Smooth muscle cell (in vitro differentiated cells): ENCODE measurements around the gene RALGDS. TPM values are rescaled to one million over a fixed set of nuclear protein-coding genes. Genes with fewer than 3 reads are reported as not detected.

ENCODE experiments used
- DNase-seq: peaks from one replicate; lab custom pipeline; 2025; ENCODE audit not compliant: unreplicated experiment; lab: John Stamatoyannopoulos, UW
- H2AFZ ChIP-seq: fragments of 200-600 bp; sonication (generic); 2 replicates; pipeline ENCODE4 v1.6.0; 2016; ENCODE audit warnings: antibody characterized with exemption, low read depth, mild to moderate bottlenecking
- H3F3A ChIP-seq: fragments of 200-600 bp; sonication (generic); 2 replicates; pipeline ENCODE4 v1.6.0; 2017; ENCODE audit warnings: antibody characterized with exemption, low read depth
- H3K27ac ChIP-seq: fragments of 200-600 bp; sonication (generic); 2 replicates; pipeline ENCODE4 v1.5.1; 2016; ENCODE audit warnings: low read depth, mild to moderate bottlenecking
- H3K27me3 ChIP-seq: fragments of 200-600 bp; sonication (generic); 2 replicates; pipeline ENCODE4 v1.6.1; 2016; ENCODE audit warnings: low read depth, mild to moderate bottlenecking
- H3K36me3 ChIP-seq: fragments of 200-600 bp; sonication (generic); 2 replicates; pipeline ENCODE4 v1.5.1; 2016; ENCODE audit warnings: low read depth
- H3K4me1 ChIP-seq: fragments of 200-600 bp; sonication (generic); 2 replicates; pipeline ENCODE4 v1.5.1; 2016; ENCODE audit warnings: low read depth
- H3K4me2 ChIP-seq: fragments of 200-600 bp; sonication (generic); 2 replicates; pipeline ENCODE4 v1.6.0; 2016; ENCODE audit warnings: mild to moderate bottlenecking
- H3K4me3 ChIP-seq: fragments of 200-600 bp; sonication (generic); 2 replicates; pipeline ENCODE4 v1.5.1; 2016; ENCODE audit warnings: mild to moderate bottlenecking
- H3K79me2 ChIP-seq: fragments of 200-600 bp; sonication (generic); 2 replicates; pipeline ENCODE4 v1.6.0; 2016; ENCODE audit warnings: low read depth, mild to moderate bottlenecking
- H3K9ac ChIP-seq: fragments of 200-600 bp; sonication (generic); 2 replicates; pipeline ENCODE4 v1.6.0; 2016; ENCODE audit warnings: low read depth
- H3K9me3 ChIP-seq: fragments of 200-600 bp; sonication (generic); replicated peaks from 2 replicates; pipeline ENCODE4 v1.5.1; 2016; ENCODE audit warnings: low read depth
- H4K20me1 ChIP-seq: fragments of 200-600 bp; sonication (generic); 2 replicates; pipeline ENCODE4 v1.6.0; 2016; ENCODE audit warnings: low read depth
- CTCF ChIP-seq: fragments of 200-600 bp; sonication (generic); IDR thresholded peaks from 2 replicates; pipeline ENCODE4 v1.5.1; 2017; ENCODE audit warnings: borderline replicate concordance, mild to moderate bottlenecking, antibody characterized with exemption; ENCODE audit not compliant: insufficient read depth, poor library complexity, severe bottlenecking
- WGBS: methylation state at CpG from one replicate; pipeline ENCODE4 v1.1.7; 2016; ENCODE audit warnings: low lambda C conversion rate; 5-methylcytosine and 5-hydroxymethylcytosine counted together
- polyA plus RNA-seq: library from polyadenylated mRNA; unstranded; fragments of >200 nt; fragmentation: Nextera tagmentation; extraction: Ambion mirVana; gene quantifications from 2 replicates; pipeline ENCODE4 v1.2.1, GENCODE V29; 2016
- total RNA-seq: library from RNA; depleted of rRNA; stranded (reverse); fragments of >200 nt; gene quantifications from 2 replicates; pipeline ENCODE4 v1.2.3, GENCODE V29; 2014

RALGDS gene
- total and polyA plus RNA-seq, 2 experiments from 2014 or later = 27.8 to 37.7 TPM

- peaks cover 15% of the 10 kb centered on the region for H3K4me1 ChIP-seq
- H3K27me3 ChIP-seq = no peaks in the 10 kb centered on the region
- H3K9ac ChIP-seq = no peak overlapping the region
- no peak overlapping the region for H3K4me2 ChIP-seq
- H3K4me3 ChIP-seq = no peak overlapping the region
- H3K36me3 ChIP-seq = no peaks in the 10 kb centered on the region
- no peaks in the 10 kb centered on the region for H3K9me3 ChIP-seq
- no peak for DNase-seq
- no peaks in the 10 kb centered on the region for H3K79me2 ChIP-seq
- no peak for TF ChIP-seq CTCF
- no peaks in the 10 kb centered on the region for H4K20me1 ChIP-seq
- no peak overlapping the region for H3K27ac ChIP-seq
- WGBS = 97% methylated on average over 7 of the region's 7 CpGs
- H2AFZ ChIP-seq = no peak overlapping the region
- H3F3A ChIP-seq = no peaks in the 10 kb centered on the region
Measured at GRCh38 chr9:133058071-133058470, 63.0 kb downstream of the RALGDS start.

- Histone ChIP-seq H3K4me1 (peaks cover 15% of the 10 kb centered on the region), H3K79me2 (no peaks in the 10 kb centered on the region), H3K27ac (no peak overlapping the region), H3K9me3 (no peaks in the 10 kb centered on the region), H2AFZ (no peak overlapping the region), H3K4me2 (no peak overlapping the region), H3K4me3 (no peak overlapping the region), H4K20me1 (no peaks in the 10 kb centered on the region), H3K9ac (no peak overlapping the region), H3K27me3 (no peaks in the 10 kb centered on the region), H3F3A (no peaks in the 10 kb centered on the region), H3K36me3 (no peaks in the 10 kb centered on the region)
- WGBS = 96% methylated on average over 12 of the region's 12 CpGs
- no peak for TF ChIP-seq CTCF
- DNase-seq = no peak
Measured at GRCh38 chr9:133057553-133057952, 63.5 kb downstream of the RALGDS start.

- no peak for DNase-seq
- no peaks in the 10 kb centered on the region for H3K79me2 ChIP-seq
- H3K4me1 ChIP-seq = peaks cover 15% of the 10 kb centered on the region
- no peak overlapping the region for H2AFZ ChIP-seq
- TF ChIP-seq CTCF = no peak
- no peaks in the 10 kb centered on the region for H4K20me1 ChIP-seq
- no peak overlapping the region for H3K27ac ChIP-seq
- H3K4me2 ChIP-seq = no peak overlapping the region
- no peaks in the 10 kb centered on the region for H3F3A ChIP-seq
- H3K9ac ChIP-seq = no peak overlapping the region
- H3K4me3 ChIP-seq = no peak overlapping the region
- WGBS = 94% methylated on average over 8 of the region's 8 CpGs
- no peaks in the 10 kb centered on the region for H3K36me3 ChIP-seq
- no peaks in the 10 kb centered on the region for H3K9me3 ChIP-seq
- H3K27me3 ChIP-seq = no peaks in the 10 kb centered on the region
Measured at GRCh38 chr9:133057006-133057405, 64.0 kb downstream of the RALGDS start.

- Histone ChIP-seq H3K4me1 (peaks cover 15% of the 10 kb centered on the region), H3K9ac (no peak overlapping the region), H2AFZ (no peak overlapping the region), H3K4me3 (no peak overlapping the region), H3K27ac (no peak overlapping the region), H3K27me3 (no peaks in the 10 kb centered on the region), H4K20me1 (no peaks in the 10 kb centered on the region), H3K9me3 (no peaks in the 10 kb centered on the region), H3K36me3 (no peaks in the 10 kb centered on the region), H3K4me2 (no peak overlapping the region), H3F3A (no peaks in the 10 kb centered on the region), H3K79me2 (no peaks in the 10 kb centered on the region)
- no peak for DNase-seq
- TF ChIP-seq CTCF = no peak
- 97% methylated on average over 13 of the region's 13 CpGs for WGBS
Measured at GRCh38 chr9:133056533-133056932, 64.5 kb downstream of the RALGDS start.
